RWPE1 (cell line): ENCODE results near the gene RAPGEF2.
A peak's percentile ranks its signal among the peaks of the same experiment; 100 is the strongest.
"Not testable (repeated sequence)": the region's sequence is repeated elsewhere in the genome, so short reads cannot be mapped to it uniquely, and the experiment has no call there.

Experiments
- CTCF ChIA-PET: fragments of 350-600 bp; sonication (Branson Sonifier 250); formaldehyde crosslinking; extraction: SDS; loops from one replicate; lab custom pipeline; 2021; lab: Yijun Ruan, JAX
- POLR2A ChIA-PET: fragments of 400-600 bp; formaldehyde crosslinking; extraction: SDS; loops from one replicate; lab custom pipeline; 2020; ENCODE audit warnings: antibody characterized with exemption; ENCODE audit not compliant: low non-redundant PET; lab: Yijun Ruan, JAX
- DNase-seq: peaks from one replicate; pipeline ENCODE4 v3.0.0; 2012; ENCODE audit warnings: low spot score
- H3K27ac ChIP-seq: fragments of 450-650 bp; 2 replicates; pipeline ENCODE4 v1.5.1; 2017
- TF ChIP-seq, protein P1 (sequence below): fragments of 450-650 bp; conservative IDR thresholded peaks from 2 replicates; pipeline ENCODE4 v1.5.1; 2017; ENCODE audit warnings: low read depth, mild to moderate bottlenecking

The RAPGEF2 gene

DNA sequence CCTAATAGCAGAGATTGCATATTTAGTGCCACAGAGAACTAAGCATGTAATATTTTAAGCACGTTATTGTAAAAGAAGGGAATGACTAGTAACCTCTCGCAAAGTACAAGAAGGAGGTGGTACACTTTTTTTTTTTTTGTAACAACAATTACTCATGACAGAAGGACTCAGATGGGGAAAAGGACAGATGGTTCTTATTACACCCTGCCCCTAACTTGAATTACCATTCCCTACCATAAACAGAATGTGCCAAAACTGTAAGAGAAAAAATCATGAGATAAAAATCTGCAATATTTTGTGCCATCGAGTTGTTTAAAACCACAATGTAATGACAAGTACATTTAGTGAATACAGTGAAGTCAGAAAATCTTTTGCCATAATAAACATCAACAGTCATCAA is 33.0 kb upstream of the RAPGEF2 start:
- no peak for DNase-seq
- H3K27ac ChIP-seq = no peak overlapping the region
- POLR2A ChIA-PET = no interaction called here
- CTCF ChIA-PET = no interaction called here
- TF ChIP-seq, protein P1, sequence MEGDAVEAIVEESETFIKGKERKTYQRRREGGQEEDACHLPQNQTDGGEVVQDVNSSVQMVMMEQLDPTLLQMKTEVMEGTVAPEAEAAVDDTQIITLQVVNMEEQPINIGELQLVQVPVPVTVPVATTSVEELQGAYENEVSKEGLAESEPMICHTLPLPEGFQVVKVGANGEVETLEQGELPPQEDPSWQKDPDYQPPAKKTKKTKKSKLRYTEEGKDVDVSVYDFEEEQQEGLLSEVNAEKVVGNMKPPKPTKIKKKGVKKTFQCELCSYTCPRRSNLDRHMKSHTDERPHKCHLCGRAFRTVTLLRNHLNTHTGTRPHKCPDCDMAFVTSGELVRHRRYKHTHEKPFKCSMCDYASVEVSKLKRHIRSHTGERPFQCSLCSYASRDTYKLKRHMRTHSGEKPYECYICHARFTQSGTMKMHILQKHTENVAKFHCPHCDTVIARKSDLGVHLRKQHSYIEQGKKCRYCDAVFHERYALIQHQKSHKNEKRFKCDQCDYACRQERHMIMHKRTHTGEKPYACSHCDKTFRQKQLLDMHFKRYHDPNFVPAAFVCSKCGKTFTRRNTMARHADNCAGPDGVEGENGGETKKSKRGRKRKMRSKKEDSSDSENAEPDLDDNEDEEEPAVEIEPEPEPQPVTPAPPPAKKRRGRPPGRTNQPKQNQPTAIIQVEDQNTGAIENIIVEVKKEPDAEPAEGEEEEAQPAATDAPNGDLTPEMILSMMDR = no peak

DNA sequence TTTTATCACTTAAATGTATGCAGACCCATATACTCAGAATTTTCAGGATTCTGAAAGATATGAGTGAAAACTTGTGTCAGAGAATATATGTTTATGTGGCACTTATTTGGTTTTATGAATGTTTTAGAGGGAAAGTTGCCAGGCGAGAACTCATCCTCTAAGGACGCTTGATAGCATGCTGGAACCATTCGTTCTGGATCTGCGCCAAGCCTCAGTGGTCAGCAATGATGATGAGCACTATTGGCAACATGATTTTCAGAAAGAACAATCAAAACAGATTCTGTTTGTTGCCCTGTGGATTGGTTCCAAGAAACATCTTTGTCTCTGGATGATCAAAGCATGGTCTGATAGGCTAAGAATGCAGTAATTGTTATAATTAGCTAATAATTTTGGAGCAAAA is 32.1 kb upstream of the RAPGEF2 start:
- H3K27ac ChIP-seq = no peak overlapping the region
- TF ChIP-seq, protein P1 = no peak
- CTCF ChIA-PET = no interaction called here
- POLR2A ChIA-PET = interaction anchor here (0.6 kb wide), 1 partner anchor 74 kb away, joined by 4 read pairs; no protein-coding TSS in a partner anchor
- no peak for DNase-seq

DNA sequence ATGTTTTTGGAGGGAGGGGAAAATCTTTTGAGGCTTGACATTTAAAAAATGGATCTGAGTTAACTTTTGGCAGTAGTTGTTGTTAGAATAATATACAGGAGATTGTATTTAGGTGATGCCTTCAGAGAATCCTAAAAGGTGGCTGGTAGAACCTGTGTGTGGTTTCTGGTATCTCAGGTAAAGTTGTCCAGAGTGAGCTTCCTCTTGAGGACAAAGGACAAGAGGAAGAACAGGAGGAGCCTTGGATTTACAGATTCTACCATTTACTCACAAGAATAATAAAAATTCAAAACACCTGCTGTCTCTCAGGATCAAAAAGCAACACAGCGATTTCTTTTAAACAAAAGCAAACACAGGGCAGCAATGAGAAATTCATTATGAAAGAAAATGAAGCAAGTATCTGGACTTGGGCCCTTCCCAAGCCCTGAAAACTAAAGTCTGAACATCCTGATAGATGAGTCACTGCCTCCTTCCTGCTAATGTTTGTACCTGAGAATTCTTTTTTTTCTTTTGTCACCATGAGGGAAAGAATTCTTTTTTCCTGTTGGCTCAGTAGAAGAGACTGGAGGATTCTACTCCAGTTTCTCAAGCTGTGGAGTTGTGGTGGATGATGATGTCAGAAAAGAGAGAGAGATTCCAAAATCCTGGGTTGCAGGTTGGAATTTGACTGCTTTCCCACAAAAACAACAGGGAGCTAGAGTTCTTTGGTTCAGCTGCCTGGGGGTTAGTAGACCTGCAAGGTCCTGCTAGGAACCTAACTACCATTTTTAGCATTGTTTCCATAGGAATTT is 31.5 kb upstream of the RAPGEF2 start:
- TF ChIP-seq, protein P1 = no peak
- H3K27ac ChIP-seq = peak overlapping the region; percentile 82
- ChIA-PET CTCF (interaction anchor here (0.6 kb wide), 1 partner anchor 70 kb away, joined by 3 read pairs; no protein-coding TSS in a partner anchor), POLR2A (interaction anchor here (0.6 kb wide), 1 partner anchor 75 kb away, joined by 4 read pairs; no protein-coding TSS in a partner anchor)
- DNase-seq = peak; percentile 46

DNA sequence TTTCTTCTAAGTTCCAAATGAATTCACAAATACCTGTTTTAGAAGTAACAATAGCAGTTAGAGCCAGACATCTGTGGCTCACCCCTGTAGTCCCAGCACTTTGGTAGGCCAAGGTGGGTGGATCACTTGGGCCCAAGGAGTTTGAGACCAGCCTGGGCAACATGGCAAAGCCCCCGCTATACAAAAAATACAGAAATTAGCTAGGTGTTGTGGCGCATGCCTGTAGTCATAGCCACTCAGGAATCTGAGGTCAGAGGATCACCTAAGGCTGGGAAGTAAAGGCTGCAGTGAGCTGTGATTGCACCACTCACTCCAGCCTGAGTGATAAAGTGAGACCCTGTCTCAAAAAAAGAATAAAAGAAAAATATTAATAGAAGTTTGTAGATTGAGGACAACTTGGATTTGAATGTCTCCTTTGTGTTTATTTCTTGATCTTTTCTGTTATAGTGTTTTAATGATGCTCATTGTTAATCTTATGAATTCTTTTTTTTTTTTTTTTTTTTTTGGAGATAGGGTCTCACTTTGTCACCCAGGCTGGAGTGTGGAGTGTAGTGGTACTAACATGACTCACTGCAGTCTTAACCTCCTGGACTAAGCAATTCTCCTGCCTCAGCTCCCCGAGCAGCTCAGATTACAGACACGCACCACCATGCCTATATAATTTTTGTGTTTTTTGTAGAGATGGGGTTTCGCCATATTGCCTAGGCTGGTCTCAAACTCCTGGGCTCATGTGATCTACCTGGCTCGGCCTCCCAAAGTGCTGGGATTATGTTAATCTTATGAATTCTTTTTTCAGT is 30.7 kb upstream of the RAPGEF2 start:
- ChIA-PET POLR2A (no interaction called here), CTCF (interaction anchor here (0.6 kb wide), 1 partner anchor 71 kb away, joined by 3 read pairs; no protein-coding TSS in a partner anchor)

DNA sequence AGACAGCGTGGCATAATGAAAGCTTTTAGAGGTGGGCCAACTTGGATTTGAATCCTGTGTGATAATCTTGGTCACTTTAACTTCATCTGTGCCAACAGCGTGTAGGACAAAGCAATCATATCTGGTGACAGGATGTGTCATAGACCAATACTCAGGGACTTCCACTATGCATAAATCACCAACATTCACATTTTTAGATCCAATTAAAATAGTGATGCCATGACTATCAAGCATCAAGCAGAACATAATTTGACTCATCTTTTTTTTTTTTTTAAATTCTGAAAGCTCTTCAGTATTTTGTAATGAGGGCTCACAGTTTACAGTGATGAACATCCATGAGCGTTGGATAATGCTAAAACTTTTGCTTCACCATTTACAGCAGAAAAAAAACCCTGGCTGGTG is 27.3 kb upstream of the RAPGEF2 start:
- no peak for DNase-seq
- CTCF ChIA-PET = no interaction called here
- H3K27ac ChIP-seq = no peak overlapping the region
- TF ChIP-seq, protein P1 = no peak
- POLR2A ChIA-PET = interaction anchor here (0.5 kb wide), 1 partner anchor 293 kb away, joined by 6 read pairs; no protein-coding TSS in a partner anchor

More for the DNA sequence above, 30.7 kb upstream of the RAPGEF2 start:
- no peak for DNase-seq
- TF ChIP-seq, protein P1 = no peak
- H3K27ac ChIP-seq = peak overlapping the region; percentile 82

DNA sequence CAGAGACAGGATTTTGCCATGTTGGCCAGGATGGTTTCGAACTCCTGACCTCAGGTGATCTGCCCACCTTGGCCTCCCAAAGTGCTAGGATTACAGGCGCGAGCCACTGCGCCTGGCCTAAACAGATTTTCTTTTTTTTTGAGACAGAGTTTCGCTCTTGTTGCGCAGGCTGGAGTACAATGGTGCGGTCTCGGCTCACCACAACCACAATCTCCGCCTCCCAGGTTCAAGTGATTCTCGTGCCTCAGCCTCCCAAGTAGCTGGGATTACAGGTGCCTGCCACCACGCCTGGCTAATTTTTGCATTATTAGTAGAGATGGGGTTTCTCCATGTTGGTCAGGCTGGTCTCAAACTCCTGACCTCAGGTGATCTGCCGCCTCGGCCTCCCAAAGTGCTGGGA is 25.9 kb upstream of the RAPGEF2 start:
- DNase-seq, H3K27ac ChIP-seq, CTCF ChIA-PET, POLR2A ChIA-PET: not testable (repeated sequence)
